ENCODE results near the gene TMEM141. TPM values are rescaled to one million over a fixed set of nuclear protein-coding genes. Genes with fewer than 3 reads are reported as not detected.
"Not testable (repeated sequence)": the region's sequence is repeated elsewhere in the genome, so short reads cannot be mapped to it uniquely, and the experiment has no call there.

TMEM141 gene
- total RNA-seq, 1 donor from 2014 or later: 19.9 TPM

DNA sequence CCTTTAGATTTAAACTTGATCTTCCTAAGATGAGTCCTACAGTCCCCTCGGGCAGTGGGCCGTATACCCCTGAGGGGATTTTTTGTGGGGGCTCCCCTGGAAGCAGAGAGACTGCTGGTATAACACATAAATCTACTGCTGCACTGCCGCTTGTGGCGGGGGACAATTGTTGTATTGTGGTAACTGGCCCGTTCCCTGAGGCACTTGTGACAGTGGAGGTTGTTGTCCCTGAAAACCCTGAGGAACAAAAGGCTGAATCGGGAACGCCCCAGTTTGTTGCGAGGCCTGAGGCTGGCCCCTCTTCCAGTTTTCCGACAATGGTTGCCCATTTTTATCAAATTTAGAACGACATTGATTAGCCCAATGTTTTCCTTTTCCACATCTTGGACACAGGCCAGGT, 4.7 kb upstream of the TMEM141 start:
- TF ChIP-seq CTCF (IDR thresholded peaks at IDR 0.05): no peak
- no peak for TF ChIP-seq EZH2 (IDR thresholded peaks at IDR 0.05)
- TF ChIP-seq EZH2phosphoT487 (IDR thresholded peaks at IDR 0.05): no peak
- Histone ChIP-seq H4K20me1 (ENCODE audit: low read depth) (no peaks in the 10 kb centered on the region), H3K9me3 (ENCODE audit: low read depth) (no peaks in the 10 kb centered on the region), H2AFZ (replicated peaks) (no peak overlapping the region), H3F3A (ENCODE audit: low read depth) (peaks cover 20% of the 10 kb centered on the region), H3K4me2 (no peak overlapping the region), H3K27ac (no peak overlapping the region), H3K79me2 (ENCODE audit: low read depth) (no peaks in the 10 kb centered on the region), H3K27me3 (peaks cover 28% of the 10 kb centered on the region), H3K9ac (no peak overlapping the region), H3K4me3 (no peak overlapping the region), H3K36me3 (no peaks in the 10 kb centered on the region), H3K4me1 (peaks cover 18% of the 10 kb centered on the region)
- Mint-ChIP-seq H3K9me3 (no peaks in the 10 kb centered on the region), H3K4me3 (no peak overlapping the region), H3K27me3 (ENCODE audit: insufficient read depth, low read depth) (peaks cover 8% of the 10 kb centered on the region), H3K36me3 (no peaks in the 10 kb centered on the region), H3K27ac (no peak overlapping the region), H3K4me1 (peaks cover 33% of the 10 kb centered on the region)
- no peak for DNase-seq (ENCODE audit: low spot score)

GRCh38 chr9:136786983-136787382, 4.2 kb upstream of the TMEM141 start:
- peaks cover 22% of the 10 kb centered on the region for H3K27me3 ChIP-seq
- H3K9me3 Mint-ChIP-seq; H3K27ac ChIP-seq; H3K27me3 Mint-ChIP-seq (ENCODE audit: insufficient read depth, low read depth); DNase-seq (ENCODE audit: low spot score); H3K36me3 Mint-ChIP-seq; H3K79me2 ChIP-seq (ENCODE audit: low read depth); H3K9ac ChIP-seq; H4K20me1 ChIP-seq (ENCODE audit: low read depth); H3K9me3 ChIP-seq (ENCODE audit: low read depth); H3K4me3 Mint-ChIP-seq; H3K4me2 ChIP-seq; H2AFZ ChIP-seq (replicated peaks); H3K27ac Mint-ChIP-seq; H3K4me3 ChIP-seq; H3K36me3 ChIP-seq: not testable (repeated sequence)
- H3K4me1 Mint-ChIP-seq: peaks cover 33% of the 10 kb centered on the region
- H3K4me1 ChIP-seq: peaks cover 18% of the 10 kb centered on the region
- H3F3A ChIP-seq (ENCODE audit: low read depth): peaks cover 20% of the 10 kb centered on the region

DNA sequence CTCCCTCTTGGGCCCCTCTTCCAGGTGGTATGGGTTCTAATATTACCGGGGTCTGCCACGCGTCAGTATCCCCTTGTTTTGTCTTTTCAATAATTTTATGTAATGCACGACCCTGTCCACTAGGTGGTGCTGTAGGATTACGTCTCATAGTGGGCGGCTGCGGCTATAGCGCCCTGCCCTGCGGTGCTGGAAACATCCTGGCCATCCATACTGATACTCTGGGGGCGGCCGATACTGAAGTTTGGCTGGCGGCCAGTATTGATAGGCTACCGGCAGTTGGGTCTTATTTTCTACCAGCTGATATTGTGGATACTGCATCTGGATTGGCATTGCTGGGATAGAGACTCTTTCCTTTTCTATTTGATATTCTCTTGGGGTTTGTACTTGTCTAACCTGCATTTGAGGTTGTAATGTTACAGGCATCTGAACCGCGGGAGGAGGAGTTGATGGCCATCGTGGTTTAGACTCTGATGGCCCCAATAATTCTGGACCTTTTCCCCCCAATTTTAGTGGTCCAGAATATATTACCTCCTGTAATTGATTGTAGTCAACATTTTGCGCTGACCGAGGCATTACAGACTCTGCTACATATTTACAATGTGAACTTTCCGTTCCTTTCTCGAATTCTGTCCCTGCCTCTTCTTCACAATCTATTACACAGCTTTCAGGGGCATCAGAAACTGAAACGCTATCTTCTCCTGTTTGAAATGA, 3.3 kb upstream of the TMEM141 start:
- Histone ChIP-seq H3K4me3 (no peak overlapping the region), H3K9ac (no peak overlapping the region), H3K27me3 (peaks cover 20% of the 10 kb centered on the region), H3F3A (ENCODE audit: low read depth) (peaks cover 20% of the 10 kb centered on the region), H3K4me2 (no peak overlapping the region), H2AFZ (replicated peaks) (no peak overlapping the region), H3K9me3 (ENCODE audit: low read depth) (no peaks in the 10 kb centered on the region), H3K79me2 (ENCODE audit: low read depth) (no peaks in the 10 kb centered on the region), H4K20me1 (ENCODE audit: low read depth) (peaks cover 10% of the 10 kb centered on the region), H3K4me1 (peaks cover 18% of the 10 kb centered on the region), H3K36me3 (no peaks in the 10 kb centered on the region), H3K27ac (no peak overlapping the region)
- H3K36me3 Mint-ChIP-seq: no peaks in the 10 kb centered on the region
- no peak overlapping the region for H3K27ac Mint-ChIP-seq
- H3K9me3 Mint-ChIP-seq: no peaks in the 10 kb centered on the region
- peak overlapping the region; percentile 4 for H3K4me3 Mint-ChIP-seq
- TF ChIP-seq CTCF (IDR thresholded peaks at IDR 0.05): peak; percentile 89
- TF ChIP-seq EZH2phosphoT487 (IDR thresholded peaks at IDR 0.05): no peak
- H3K4me1 Mint-ChIP-seq: peaks cover 33% of the 10 kb centered on the region
- DNase-seq (ENCODE audit: low spot score): peak; percentile 91
- H3K27me3 Mint-ChIP-seq (ENCODE audit: insufficient read depth, low read depth): peaks cover 6% of the 10 kb centered on the region

- not testable (repeated sequence) for H3K27me3 Mint-ChIP-seq (ENCODE audit: insufficient read depth, low read depth); H3K4me3 Mint-ChIP-seq; H3K36me3 Mint-ChIP-seq; H3K9me3 Mint-ChIP-seq; H3K79me2 ChIP-seq (ENCODE audit: low read depth); H3K4me3 ChIP-seq; H3K9ac ChIP-seq; H3K27ac ChIP-seq; H3K9me3 ChIP-seq (ENCODE audit: low read depth); H3K36me3 ChIP-seq
- peaks cover 10% of the 10 kb centered on the region for H4K20me1 ChIP-seq (ENCODE audit: low read depth)
- Mint-ChIP-seq H3K27ac (peak overlapping the region; percentile 1), H3K4me1 (peaks cover 33% of the 10 kb centered on the region)
- H2AFZ ChIP-seq (replicated peaks): peak overlapping the region; percentile 36
- peak overlapping the region; percentile 6 for H3K4me2 ChIP-seq
- H3F3A ChIP-seq (ENCODE audit: low read depth): peaks cover 20% of the 10 kb centered on the region
- DNase-seq (ENCODE audit: low spot score): peak; percentile 42
- H3K4me1 ChIP-seq: peaks cover 18% of the 10 kb centered on the region
- H3K27me3 ChIP-seq: peaks cover 16% of the 10 kb centered on the region
Observed at GRCh38 chr9:136788644-136789522, 2.3 kb upstream of the TMEM141 start.
